NCI-H2107 treated with DMSO at 0.1 percent for 48 hours (cell line): ENCODE measurements around the gene FBXO47.

Experiments used
- DNase-seq: peaks from one replicate; lab custom pipeline; 2025; ENCODE audit not compliant: unreplicated experiment; lab: John Stamatoyannopoulos, UW

The FBXO47 gene

DNA sequence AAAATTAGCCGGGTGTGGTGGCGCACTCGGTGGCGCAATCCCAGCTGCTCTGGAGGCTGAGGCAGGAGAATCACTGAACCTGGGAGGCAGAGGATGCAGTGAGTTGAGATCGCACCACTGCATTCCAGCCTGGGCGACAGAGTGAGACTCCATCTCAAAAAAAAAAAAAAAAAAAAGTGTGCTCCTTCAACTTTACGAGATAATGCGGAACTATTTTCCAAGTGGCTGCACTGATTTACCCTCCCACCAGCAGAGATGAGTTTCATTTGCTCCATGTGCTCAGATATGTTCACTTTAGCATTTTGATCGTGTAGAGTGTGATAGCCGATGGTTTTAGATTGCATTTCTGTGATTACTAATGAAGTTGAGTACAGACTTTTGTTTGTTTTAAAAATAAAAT is 61.8 kb downstream of the FBXO47 start:
- DNase-seq: no peak

DNA sequence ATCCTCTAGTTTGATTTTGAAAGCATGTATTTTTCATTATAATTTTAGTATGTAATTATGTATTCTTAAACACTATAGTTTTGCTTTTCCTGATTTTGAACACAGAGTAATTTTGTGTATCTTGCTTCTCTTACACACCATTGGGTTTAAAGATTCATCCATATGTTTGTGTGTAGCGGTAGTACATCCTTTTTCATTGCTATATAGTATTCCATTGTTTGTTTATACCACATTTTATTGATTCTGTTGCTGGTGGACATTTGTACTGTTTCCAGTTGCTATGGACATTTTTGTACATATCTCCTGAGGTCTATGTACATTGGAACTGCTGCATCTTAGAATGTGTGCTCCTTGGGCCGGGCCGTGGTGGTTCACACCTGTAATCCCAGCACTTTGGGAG is 62.3 kb downstream of the FBXO47 start:
- DNase-seq: no peak

DNA sequence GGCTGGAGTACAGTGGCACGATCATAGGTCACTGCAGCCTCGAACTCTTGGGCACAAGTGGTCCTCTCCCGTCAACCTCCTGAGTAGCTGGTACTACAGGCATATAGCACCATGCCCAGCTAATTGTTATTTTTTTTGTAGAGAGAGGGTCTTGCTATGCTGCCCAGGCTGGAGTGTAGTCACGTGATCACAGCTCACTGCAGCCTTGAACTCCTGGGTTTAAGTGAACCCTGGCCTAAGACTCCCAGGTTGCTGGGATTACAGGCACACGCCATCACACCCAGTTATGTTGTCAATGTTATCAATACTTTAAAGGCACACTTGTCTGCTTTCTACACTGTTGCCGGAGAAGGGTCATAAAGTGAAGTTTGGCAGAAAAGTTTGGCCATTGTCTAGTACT is 63.8 kb downstream of the FBXO47 start:
- no peak for DNase-seq

DNA sequence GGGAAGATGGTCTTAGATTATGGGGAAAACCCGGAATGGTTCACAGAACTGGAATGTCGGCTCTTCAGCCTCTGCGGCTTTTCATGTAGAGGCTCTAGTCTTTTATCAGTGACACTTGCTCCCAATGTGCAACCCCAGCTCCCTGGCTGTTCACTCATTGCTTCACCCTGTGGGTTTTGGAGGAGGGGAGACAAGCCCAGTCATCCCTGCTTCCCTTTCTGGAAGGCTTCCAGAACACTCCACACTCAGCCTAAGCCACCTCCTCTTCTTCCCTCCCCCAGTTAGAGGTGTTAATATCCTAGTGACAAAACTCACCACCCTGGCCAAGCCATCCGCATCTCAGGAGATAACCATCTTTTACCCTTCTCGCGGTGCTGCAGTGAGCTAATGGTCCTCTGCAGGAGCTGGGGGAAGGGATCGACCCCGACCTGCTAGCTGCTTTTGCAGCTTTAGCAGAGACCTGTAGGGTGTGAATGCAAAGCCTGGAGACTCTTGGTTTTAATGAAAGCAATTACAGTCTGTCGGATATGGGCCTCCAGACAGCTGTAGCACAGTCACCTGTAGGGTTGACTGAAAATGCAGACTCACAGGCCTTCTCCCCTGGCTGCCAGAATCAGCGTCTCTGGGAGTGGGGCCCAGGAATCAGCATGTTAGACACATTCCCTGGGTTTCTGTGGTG is 66.1 kb downstream of the FBXO47 start:
- DNase-seq: no peak

DNA sequence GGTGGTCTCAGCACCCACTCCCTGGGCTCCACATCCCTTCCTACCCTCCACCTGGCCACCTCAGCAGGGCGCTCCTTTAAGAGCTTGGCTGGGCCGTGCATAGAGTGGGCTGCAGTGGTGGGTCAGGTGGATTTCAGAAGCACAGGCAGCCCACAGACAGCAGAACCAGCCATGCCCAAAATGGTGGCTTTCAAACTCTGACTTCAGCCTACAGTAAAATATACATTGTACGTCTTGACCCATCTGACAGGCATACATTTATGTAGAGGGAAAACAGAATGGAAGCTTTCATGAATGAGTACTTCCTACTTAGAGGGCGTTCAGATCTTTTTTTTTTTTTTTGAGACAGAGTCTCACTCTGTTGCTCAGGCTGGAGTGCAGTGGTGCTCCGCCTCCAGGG is 67.8 kb downstream of the FBXO47 start:
- DNase-seq: no peak

DNA sequence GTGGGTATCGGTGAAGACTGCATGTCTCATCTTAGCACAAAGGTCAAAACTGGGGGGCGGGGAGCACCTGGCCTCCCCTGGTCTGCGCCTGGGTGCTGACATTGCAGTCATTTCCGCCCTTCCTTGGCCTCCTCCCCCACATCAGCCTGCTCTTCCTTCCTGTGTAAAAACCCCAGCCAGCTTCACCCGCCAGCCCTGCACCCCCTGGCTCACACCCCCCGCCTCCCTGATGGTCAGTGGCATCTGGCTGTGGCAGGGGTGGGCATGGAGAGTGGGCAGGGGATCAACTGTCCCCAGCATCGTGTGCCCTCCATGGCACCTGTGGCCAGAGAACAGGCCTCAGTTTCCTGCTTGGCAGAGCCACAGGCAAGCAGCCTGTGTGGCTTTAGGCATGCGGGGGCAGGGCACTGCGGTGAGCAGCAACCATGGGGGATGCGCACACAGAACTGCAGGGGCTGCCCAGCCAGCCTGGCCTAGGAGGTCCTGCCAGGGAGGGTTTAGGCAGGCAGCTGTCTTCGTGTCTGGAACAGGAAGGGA is 68.3 kb downstream of the FBXO47 start:
- DNase-seq: no peak

DNA sequence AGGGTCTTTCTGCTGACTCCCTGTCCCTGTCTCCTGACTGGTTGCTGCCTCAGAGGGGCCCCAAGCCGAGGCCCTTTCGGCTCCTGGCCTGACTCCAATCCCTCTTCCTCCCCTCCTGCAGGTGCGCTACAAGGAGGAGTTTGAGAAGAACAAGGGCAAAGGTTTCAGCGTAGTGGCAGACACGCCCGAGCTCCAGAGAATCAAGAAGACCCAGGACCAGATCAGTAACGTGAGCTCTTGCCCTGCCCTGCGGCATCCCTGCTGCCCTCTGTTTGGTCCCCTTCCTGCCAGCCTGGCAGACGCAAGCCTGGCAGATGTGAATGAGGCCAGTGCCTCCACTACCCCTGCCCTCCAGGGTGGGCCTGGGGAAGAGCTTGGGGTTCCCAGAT is 68.9 kb downstream of the FBXO47 start:
- no peak for DNase-seq

DNA sequence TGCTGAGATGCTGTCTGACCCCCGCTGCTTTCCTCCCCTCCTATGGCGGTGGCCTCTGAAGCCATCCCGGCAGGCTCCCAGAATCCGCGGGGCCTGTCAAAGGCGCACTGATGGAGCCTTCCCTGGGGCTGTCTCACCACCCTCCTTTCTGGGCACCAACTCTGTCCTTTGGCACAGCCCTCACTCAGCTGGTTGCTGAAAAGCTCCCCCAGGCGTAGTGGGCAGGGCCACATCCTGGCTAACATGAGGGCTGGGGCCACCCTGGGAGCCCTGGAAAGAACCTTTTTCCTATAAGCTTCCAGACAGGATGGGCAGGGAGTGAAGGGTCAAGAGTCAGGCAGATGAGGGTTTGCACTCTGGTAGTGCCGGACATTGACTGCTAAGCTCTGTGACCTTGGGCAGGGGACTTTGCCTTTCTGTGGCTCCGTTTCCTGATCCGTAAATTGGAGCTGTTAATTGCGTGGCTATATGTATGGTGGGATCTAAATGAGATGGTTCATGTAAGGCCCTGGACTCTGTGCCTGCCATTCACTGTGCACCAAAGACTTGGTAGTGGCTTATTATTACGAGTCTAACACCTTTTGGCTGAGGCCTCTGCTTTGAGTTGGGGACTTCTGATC is 69.4 kb downstream of the FBXO47 start:
- DNase-seq: no peak

DNA sequence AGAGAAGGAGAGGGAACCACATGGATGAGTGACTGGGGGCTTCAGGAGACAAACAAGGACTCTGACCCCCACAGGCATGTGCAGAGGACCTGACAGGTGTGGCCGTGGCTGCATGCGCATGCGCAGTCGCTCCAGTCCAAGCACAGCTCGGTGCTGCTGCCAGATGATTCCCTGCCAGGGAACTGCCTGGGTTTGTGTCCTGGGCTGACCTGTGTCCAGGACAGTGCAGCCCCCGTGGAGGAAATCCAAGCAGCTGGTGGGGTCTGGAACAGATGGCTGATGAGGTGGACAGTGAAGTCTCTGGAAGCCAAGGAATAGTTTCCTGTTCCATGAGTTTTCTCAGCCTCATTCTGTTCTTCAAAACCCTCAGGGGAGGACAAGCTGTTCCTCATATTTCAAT is 70.0 kb downstream of the FBXO47 start:
- no peak for DNase-seq

DNA sequence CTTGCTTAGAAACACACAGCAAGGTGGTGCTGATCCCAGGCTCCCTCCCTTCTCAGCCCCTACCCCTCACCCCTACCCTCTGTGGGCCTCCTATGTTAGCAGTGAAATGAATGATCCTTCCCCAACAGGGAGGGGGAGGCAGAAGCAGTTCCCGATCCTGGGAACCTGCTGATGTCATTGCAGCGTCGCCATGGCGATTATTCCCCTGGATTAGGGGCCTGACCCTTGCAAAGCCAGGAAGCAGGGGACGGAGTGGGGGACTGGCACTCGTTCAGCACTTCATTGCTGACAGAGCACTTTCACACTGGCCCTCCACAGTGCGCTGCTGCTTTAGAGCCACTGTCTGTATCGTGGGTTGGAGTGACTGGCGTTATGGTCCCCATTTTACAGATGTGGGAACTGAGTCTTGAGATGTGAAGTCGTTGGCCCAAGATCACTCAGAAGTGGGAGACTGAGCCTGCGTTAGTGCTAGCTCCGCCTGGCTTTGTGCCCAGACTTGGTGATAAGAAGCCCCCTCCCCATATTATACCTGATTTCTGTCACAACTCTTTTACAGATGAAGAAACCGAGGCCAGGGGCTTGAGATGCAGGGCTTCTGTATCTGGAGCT is 70.8 kb downstream of the FBXO47 start:
- no peak for DNase-seq

DNA sequence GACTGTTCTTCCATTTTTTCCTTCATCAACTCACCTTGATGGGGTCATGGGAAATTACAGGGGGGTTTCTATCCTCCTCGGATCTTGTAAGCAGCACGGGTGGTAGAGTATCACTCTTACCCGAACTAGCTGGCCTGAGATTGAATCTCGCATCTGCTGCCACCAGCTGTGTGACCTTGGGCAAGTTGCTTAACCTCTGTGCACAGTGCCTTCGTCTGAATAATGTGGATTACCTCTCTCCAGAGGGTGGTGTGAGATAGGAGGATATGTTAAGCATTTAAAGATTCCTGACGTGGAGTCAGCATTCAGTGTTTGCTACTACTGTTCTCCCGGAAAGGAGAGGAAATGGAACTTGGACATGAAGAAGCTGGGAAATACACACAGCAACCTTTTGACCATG is 72.9 kb downstream of the FBXO47 start:
- DNase-seq: no peak

DNA sequence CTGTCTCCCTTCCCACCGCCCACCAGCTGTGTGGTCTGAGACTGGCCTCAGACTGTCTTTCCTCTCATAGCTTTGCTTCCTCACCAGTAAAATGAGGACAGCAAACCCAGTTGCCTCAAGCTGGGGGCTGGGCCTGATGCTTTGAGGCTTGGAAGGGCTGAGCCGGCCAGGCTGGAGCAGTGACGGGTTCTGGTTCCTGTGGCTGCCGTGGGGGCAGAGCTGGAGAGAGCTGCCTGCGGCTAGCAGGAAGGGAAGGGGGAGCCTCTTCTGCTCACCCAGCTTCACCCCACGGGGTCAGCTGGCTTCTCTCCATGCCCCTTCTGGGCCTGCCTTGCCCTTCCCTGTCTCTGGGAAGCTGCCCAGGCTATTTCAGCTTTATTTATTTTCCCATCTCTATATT is 73.6 kb downstream of the FBXO47 start:
- DNase-seq: no peak

DNA sequence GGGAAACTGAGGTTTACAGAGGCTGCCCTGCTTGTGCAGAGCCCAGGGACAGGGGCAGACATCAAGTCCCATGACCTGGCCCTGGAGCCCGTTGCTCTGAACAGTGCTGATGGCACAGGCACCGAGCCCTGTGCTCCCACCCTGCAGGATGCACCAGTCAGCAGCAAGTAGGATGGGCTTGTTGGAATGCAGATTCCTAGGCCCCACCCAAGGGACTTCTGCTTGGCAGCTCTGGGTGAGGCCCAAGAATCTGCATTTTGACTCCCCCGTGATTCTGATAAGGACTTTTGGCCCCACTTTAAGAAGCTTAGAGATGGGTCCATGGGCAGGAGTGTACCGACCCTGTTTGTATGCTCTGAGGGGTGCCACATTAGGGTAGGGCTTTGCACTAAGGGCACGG is 74.1 kb downstream of the FBXO47 start:
- no peak for DNase-seq

DNA sequence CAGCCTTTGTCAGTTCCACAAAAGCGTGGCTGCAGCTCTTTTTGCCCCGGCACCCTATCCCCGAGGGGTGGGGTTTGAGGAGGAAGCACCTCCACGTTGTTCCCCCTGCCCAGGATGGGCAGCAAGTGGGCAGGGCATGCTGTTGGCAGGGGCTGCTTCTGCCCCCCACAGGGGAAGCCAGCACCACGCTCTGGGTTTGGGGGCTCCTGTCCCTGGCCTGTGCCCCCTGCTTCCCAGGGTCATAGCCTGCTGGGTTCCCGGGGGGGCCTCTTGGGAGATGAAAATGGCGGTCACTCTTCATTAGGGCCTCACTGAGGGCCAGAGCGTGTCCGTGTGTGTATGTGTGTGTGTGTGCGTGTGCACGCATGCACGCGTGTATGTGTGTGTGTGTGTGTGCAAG is 74.6 kb downstream of the FBXO47 start:
- no peak for DNase-seq

DNA sequence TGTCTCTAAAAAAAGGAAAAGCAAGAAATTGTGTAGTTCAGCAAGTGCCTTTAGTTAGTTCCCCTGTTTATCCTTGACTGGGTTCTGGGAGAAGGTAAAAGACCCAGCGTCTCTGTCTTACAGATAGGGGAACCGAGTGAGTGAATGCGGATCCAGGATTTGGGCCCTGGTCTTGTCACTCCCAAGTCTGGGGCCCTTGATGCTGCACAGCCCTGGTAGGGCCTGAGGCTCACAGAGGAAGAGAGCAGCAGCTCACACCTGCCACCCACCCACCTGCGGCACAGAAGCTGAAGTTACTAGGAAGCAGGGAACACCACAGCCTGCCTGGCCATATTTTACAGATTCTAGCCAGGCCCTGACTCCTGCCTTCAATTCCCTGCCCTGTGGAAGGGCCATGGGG is 75.1 kb downstream of the FBXO47 start:
- DNase-seq: no peak

DNA sequence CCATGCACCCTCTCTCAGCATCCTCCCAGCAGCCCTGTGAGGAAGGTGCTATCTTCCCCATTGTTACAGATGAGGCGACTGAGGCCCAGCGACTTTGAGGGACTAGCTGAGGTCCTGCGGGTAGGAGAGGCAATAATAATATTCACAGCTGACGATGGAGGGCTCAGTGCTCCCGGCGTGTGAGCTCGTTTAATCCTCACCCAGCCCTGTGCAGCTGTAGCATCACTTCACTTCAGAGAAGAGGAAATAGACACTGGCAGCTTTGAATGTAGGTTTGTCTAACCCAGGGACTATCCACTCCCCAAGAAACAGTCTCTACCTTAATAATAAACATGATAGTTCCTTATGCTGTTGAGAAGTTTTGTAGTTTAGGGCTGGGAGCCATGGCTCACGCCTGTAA is 75.8 kb downstream of the FBXO47 start:
- no peak for DNase-seq

DNA sequence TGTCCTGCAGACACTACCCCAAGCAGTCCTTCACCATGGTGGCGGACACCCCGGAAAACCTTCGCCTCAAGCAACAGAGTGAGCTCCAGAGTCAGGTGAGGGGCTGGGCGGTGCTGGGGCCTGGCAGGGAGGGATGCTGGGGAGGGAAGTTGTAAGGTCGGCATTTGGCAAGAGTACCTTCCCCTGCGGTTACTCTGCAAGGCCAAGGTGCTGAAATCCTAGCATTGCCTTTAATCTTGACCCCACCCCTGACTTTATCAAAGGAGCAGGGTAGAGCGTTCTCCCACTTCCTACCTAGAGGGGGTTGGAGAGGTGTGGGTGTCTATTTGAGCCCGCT is 76.8 kb downstream of the FBXO47 start:
- DNase-seq: no peak

DNA sequence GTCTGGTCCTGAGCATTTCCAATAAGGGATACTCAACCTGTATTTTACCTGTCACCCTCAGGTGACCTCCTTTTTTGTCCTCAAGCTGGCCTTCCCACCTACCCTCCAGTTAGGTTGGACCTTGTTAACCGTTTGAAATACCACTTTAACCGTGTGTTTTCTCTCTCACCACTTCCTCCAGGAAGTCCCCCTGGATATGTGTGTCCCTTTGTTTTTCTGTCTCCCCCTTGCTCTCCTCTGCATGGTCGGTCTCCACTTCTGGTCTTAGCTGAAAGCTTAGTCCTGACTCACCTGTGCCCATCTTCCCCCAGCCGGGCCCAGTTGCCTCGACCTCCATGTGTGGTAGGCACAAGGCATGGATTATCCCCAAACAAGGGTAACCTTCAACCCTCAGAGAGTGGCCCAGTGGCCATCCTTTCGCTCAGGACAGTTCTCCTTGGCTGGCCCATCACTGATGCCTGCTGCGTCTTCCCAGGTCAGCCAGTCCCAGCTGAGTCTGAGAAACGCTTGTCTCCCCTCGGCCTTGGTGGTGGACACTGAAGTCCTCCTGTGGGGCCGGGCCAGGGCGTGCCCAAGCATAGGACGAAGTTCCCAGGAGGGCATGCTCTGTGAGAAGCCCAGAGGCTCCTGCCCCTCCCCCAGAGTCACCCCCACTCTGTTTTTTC is 77.3 kb downstream of the FBXO47 start:
- no peak for DNase-seq

DNA sequence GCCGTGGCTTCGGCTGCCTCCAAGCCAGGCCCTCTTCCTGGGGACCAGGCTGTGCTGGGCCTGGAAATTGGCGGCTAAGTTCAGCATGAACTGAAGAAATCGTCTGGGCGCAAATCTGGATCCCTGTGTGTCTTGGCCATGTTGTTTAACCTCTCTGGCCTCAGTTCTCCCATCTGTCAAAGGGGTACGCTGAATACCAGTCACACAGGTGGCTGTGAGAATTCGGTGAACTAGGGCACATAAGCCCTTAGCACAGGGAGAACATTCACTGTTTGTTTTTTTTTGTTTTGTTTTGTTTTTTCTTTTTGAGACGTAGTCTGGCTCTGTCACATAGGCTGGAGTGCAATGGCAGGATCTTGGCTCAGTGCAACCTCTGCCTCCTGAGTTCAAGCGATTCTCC is 78.4 kb downstream of the FBXO47 start:
- no peak for DNase-seq

DNA sequence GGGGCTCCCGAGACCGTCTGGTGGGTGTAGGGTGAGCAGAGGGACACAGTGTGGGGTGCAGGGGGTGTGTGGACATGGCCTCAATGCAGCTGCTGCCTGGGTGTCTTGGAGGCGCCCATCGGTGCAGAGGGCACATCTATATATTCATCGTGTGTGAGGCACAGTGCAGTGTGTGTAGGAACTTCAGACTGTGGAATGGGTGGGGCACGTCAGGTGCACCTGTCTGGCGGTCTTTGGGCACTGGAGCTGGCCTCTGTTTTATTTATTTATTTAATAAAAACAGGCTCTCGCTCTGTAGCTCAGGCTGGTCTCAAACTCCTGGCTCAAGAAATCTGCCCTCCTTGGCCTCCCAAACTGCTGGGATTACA is 80.6 kb downstream of the FBXO47 start:
- no peak for DNase-seq
